ENCODE data around the gene SPTBN2. TPM values are rescaled to one million over a fixed set of nuclear protein-coding genes. Genes with fewer than 3 reads are reported as not detected.
A peak's percentile ranks its signal among the peaks of the same experiment; 100 is the strongest.

Gene SPTBN2
- total and polyA plus RNA-seq, 2 experiments from 2014 or later = 0.22 TPM; not detected in 1

- H3F3A ChIP-seq (ENCODE audit: insufficient read depth) = peaks cover 24% of the 10 kb centered on the region
- peak within 1 kb of the TSS; percentile 98 for H3K27ac ChIP-seq
- peak within 1 kb of the TSS; percentile 78 for H3K4me3 ChIP-seq
- peak within 1 kb of the TSS; percentile 80 for H2AFZ ChIP-seq
- in situ Hi-C loops (cut with MboI) = no loop called here
- 1% methylated on average over 46 to 59 of the region's 61 CpGs for WGBS, 2 experiments (ENCODE audit: low coverage in 1 of 2, low lambda C conversion rate in 2 of 2, missing lambda C conversion rate in 2 of 2)
- H4K20me1 ChIP-seq (ENCODE audit: insufficient read depth) = no peaks in the 10 kb centered on the region
- TF ChIP-seq EZH2phosphoT487 (IDR thresholded peaks at IDR 0.05; ENCODE audit: insufficient read depth, low read depth) = no peak
- no peak for TF ChIP-seq EZH2 (IDR thresholded peaks at IDR 0.05; ENCODE audit: insufficient read depth, poor library complexity, severe bottlenecking)
- 0 out of 2 replicates have a peak, but pooled peaks cover 5% of the 10 kb centered on the region for H3K36me3 ChIP-seq (ENCODE audit: low read depth)
- H3K4me2 ChIP-seq (ENCODE audit: unreplicated experiment) = peak within 1 kb of the TSS; percentile 91
- H3K27me3 ChIP-seq (replicated peaks; ENCODE audit: insufficient read depth) = no peaks in the 10 kb centered on the region
- H3K9me3 ChIP-seq (ENCODE audit: low read depth) = no peaks in the 10 kb centered on the region
- H3K9ac ChIP-seq = peak within 1 kb of the TSS; percentile 97
- peaks cover 45% of the 10 kb centered on the region for H3K79me2 ChIP-seq (ENCODE audit: insufficient read depth)
- peaks cover 17% of the 10 kb centered on the region for H3K4me1 ChIP-seq (ENCODE audit: insufficient read depth)
- no peaks in the 10 kb centered on the region for H3K9me2 ChIP-seq (ENCODE audit: insufficient read depth)
- DNase-seq = peak; percentile 99
Measured at GRCh38 chr11:66677599-66678375, 51.2 kb downstream of the SPTBN2 start, which contains the start of gene RBM4B. Gene RBM4B, minus strand, starts transcription at chr11:66677887. Its CDS starts 808 bp downstream, at chr11:66677079.

DNA sequence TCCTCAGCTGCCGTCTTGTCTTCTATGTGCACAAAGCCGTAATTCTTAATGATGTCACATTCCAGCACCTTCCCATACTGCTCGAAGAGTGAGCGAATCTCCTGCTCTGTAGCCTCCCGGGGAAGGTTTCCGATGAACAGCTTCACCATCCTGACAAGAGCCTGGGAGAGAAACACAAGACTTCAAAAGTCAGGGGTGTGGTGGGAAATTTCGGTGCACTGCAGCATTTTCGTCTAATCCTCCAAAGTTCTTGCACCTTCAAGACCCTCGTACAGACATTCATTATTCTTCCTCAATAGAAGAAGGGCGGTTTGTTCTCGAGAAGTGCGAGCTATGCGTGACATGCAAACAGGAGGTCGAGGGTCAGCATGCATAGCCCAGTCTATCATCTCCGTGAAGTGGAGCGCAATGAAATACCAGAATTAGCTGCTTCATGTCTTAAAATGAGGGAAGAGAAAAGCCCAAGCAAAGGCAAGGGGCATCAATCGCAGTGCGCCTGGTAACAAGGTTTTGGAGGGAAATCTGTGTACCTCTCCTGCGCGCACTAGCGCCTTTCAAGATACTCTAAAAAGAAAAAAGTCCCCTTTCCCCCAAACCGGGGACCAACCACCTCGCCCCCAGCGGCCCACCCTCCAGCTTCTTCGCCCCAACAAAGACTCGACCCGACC lies 52.0 kb downstream of the SPTBN2 start:
- 7 to 9% methylated on average over 21 to 27 of the region's 27 CpGs for WGBS, 2 experiments (ENCODE audit: low coverage in 1 of 2, low lambda C conversion rate in 2 of 2, missing lambda C conversion rate in 2 of 2)
- 0 out of 2 replicates have a peak, but pooled peaks cover 5% of the 10 kb centered on the region for H3K36me3 ChIP-seq (ENCODE audit: low read depth)
- peaks cover 28% of the 10 kb centered on the region for H3F3A ChIP-seq (ENCODE audit: insufficient read depth)
- peak overlapping the region; percentile 91 for H3K4me2 ChIP-seq (ENCODE audit: unreplicated experiment)
- no peaks in the 10 kb centered on the region for H3K27me3 ChIP-seq (replicated peaks; ENCODE audit: insufficient read depth)
- H3K4me3 ChIP-seq = peak overlapping the region; percentile 78
- peak overlapping the region; percentile 97 for H3K9ac ChIP-seq
- DNase-seq = peak; percentile 49
- no peaks in the 10 kb centered on the region for H3K9me2 ChIP-seq (ENCODE audit: insufficient read depth)
- in situ Hi-C loops (cut with MboI) = no loop called here
- H4K20me1 ChIP-seq (ENCODE audit: insufficient read depth) = no peaks in the 10 kb centered on the region
- H3K9me3 ChIP-seq (ENCODE audit: low read depth) = no peaks in the 10 kb centered on the region
- peaks cover 17% of the 10 kb centered on the region for H3K4me1 ChIP-seq (ENCODE audit: insufficient read depth)
- peaks cover 53% of the 10 kb centered on the region for H3K79me2 ChIP-seq (ENCODE audit: insufficient read depth)
- peak overlapping the region; percentile 80 for H2AFZ ChIP-seq
- peak overlapping the region; percentile 98 for H3K27ac ChIP-seq
- TF ChIP-seq EZH2 (IDR thresholded peaks at IDR 0.05; ENCODE audit: insufficient read depth, poor library complexity, severe bottlenecking) (no peak), EZH2phosphoT487 (IDR thresholded peaks at IDR 0.05; ENCODE audit: insufficient read depth, low read depth) (no peak)

GRCh38 chr11:66676282-66676919 lies 52.6 kb downstream of the SPTBN2 start:
- in situ Hi-C loops (cut with MboI) = no loop called here
- no peak for TF ChIP-seq EZH2 (IDR thresholded peaks at IDR 0.05; ENCODE audit: insufficient read depth, poor library complexity, severe bottlenecking)
- TF ChIP-seq EZH2phosphoT487 (IDR thresholded peaks at IDR 0.05; ENCODE audit: insufficient read depth, low read depth) = no peak
- peak overlapping the region; percentile 78 for H3K4me3 ChIP-seq

GRCh38 chr11:66674964-66675602 lies 53.9 kb downstream of the SPTBN2 start:
- no peaks in the 10 kb centered on the region for H4K20me1 ChIP-seq (ENCODE audit: insufficient read depth)
- H3K79me2 ChIP-seq (ENCODE audit: insufficient read depth) = peaks cover 72% of the 10 kb centered on the region
- WGBS, 2 experiments (ENCODE audit: low coverage in 1 of 2, low lambda C conversion rate in 2 of 2, missing lambda C conversion rate in 2 of 2) = 68 to 70% methylated on average over 2 of the region's 2 CpGs
- H3K27me3 ChIP-seq (replicated peaks; ENCODE audit: insufficient read depth) = no peaks in the 10 kb centered on the region
- H3K27ac ChIP-seq = no peak overlapping the region
- no peak overlapping the region for H2AFZ ChIP-seq
- no peaks in the 10 kb centered on the region for H3K9me3 ChIP-seq (ENCODE audit: low read depth)
- no peak overlapping the region for H3K9ac ChIP-seq
- DNase-seq = no peak
- H3K4me2 ChIP-seq (ENCODE audit: unreplicated experiment) = no peak overlapping the region
- H3K36me3 ChIP-seq (ENCODE audit: low read depth) = 0 out of 2 replicates have a peak, but pooled peaks cover 5% of the 10 kb centered on the region
- H3F3A ChIP-seq (ENCODE audit: insufficient read depth) = peaks cover 28% of the 10 kb centered on the region
- H3K9me2 ChIP-seq (ENCODE audit: insufficient read depth) = no peaks in the 10 kb centered on the region
- TF ChIP-seq EZH2 (IDR thresholded peaks at IDR 0.05; ENCODE audit: insufficient read depth, poor library complexity, severe bottlenecking) = no peak
- no peak for TF ChIP-seq EZH2phosphoT487 (IDR thresholded peaks at IDR 0.05; ENCODE audit: insufficient read depth, low read depth)
- peaks cover 17% of the 10 kb centered on the region for H3K4me1 ChIP-seq (ENCODE audit: insufficient read depth)
- H3K4me3 ChIP-seq = peak overlapping the region; percentile 78; the same call in 1 of the 2 replicates
- in situ Hi-C loops (cut with MboI) = no loop called here

More at GRCh38 chr11:66676282-66676919, 52.6 kb downstream of the SPTBN2 start:
- Histone ChIP-seq H3K9me3 (ENCODE audit: low read depth) (no peaks in the 10 kb centered on the region), H3K27ac (no peak overlapping the region), H3K9ac (no peak overlapping the region; the same call in 1 of the 2 replicates), H3F3A (ENCODE audit: insufficient read depth) (peaks cover 28% of the 10 kb centered on the region), H3K79me2 (ENCODE audit: insufficient read depth) (peaks cover 59% of the 10 kb centered on the region), H3K4me1 (ENCODE audit: insufficient read depth) (peaks cover 17% of the 10 kb centered on the region), H3K27me3 (replicated peaks; ENCODE audit: insufficient read depth) (no peaks in the 10 kb centered on the region), H3K9me2 (ENCODE audit: insufficient read depth) (no peaks in the 10 kb centered on the region), H2AFZ (no peak overlapping the region), H3K36me3 (ENCODE audit: low read depth) (0 out of 2 replicates have a peak, but pooled peaks cover 5% of the 10 kb centered on the region), H3K4me2 (ENCODE audit: unreplicated experiment) (peak overlapping the region; percentile 91), H4K20me1 (ENCODE audit: insufficient read depth) (no peaks in the 10 kb centered on the region)
- WGBS, 2 experiments (ENCODE audit: low coverage in 1 of 2, low lambda C conversion rate in 2 of 2, missing lambda C conversion rate in 2 of 2) = 68 to 70% methylated on average over 16 of the region's 16 CpGs
- DNase-seq = no peak
